Measurements from ENCODE around the gene HOXA9. TPM values are rescaled to one million over a fixed set of nuclear protein-coding genes. Genes with fewer than 3 reads are reported as not detected.

HOXA9 gene
- polyA plus RNA-seq, 1 of the 3 experiments (the other 2 are of a cell fraction) = not detected

- H3K36me3 ChIP-seq (replicated peaks in 1 of 2; ENCODE audit: control insufficient read depth in 1 of 2, insufficient read depth in 2 of 2, low read length in 1 of 2) = no peaks in the 10 kb centered on the region
- H4K20me1 ChIP-seq (ENCODE audit: insufficient read depth) = no peaks in the 10 kb centered on the region
- H3K4me3 ChIP-seq (ENCODE audit: low read depth in 2 of 2, low read length in 1 of 2) = no peak overlapping the region
- peaks cover 94% of the 10 kb centered on the region for H3K27me3 ChIP-seq (ENCODE audit: insufficient read depth)
- ChIA-PET POLR2A (no interaction called here), CTCF (interaction anchor here (1.1 kb wide), 1 partner anchor 35 kb away, joined by 3 read pairs; no protein-coding TSS in a partner anchor)
- TF ChIP-seq EZH2phosphoT487 (IDR thresholded peaks at IDR 0.05; ENCODE audit: borderline replicate concordance, low read depth) = peak; percentile 89; the same call in 1 of the 2 replicates
- no peak for TF ChIP-seq TEAD4 (IDR thresholded peaks at IDR 0.05; ENCODE audit: borderline replicate concordance, insufficient read depth)
- no peaks in the 10 kb centered on the region for H3K9me3 ChIP-seq
- no peaks in the 10 kb centered on the region for H3K79me2 ChIP-seq (ENCODE audit: insufficient read depth)
- no peaks in the 10 kb centered on the region; a peak in 1 of 4 replicates for H3K4me1 ChIP-seq (ENCODE audit: control insufficient read depth in 1 of 2, insufficient read depth in 2 of 2, low read depth in 1 of 2, low read length in 1 of 2)
- H2AFZ ChIP-seq (ENCODE audit: low read depth) = no peak overlapping the region
- no peak overlapping the region for H3K9ac ChIP-seq
- 3% methylated on average over 21 of the region's 57 CpGs for WGBS (ENCODE audit: low lambda C conversion rate)
- no peaks in the 10 kb centered on the region for H3K9me2 ChIP-seq
- no peak overlapping the region for H3K4me2 ChIP-seq
- DNase-seq = peak; percentile 56
- no peak overlapping the region for H3K27ac ChIP-seq (ENCODE audit: low read depth in 2 of 2, low read length in 1 of 2)
- H3F3A ChIP-seq (replicated peaks; ENCODE audit: insufficient read depth) = peaks cover 5% of the 10 kb centered on the region
These were observed 52.1 kb downstream of the HOXA9 start for GRCh38 chr7:27112955-27113949.

Small RNA genes lying within 50 kb of the gene (small RNA-seq; reads per million reads assigned to genes)
- 0 reads per million in 7 experiments for gene AC004080.5
- gene RF02140 = 0 reads per million in 7 experiments
- gene RF02141 = 0 reads per million in 7 experiments

Other genes starting within 250 kb of the HOXA9 start
- gene HOXA1, start 69.5 kb downstream of the HOXA9 start, polyA plus RNA-seq (2012; rRNA removed) = not detected in 2 replicates
- gene HOXA2, start 62.9 kb downstream of the HOXA9 start, polyA plus RNA-seq (2012; rRNA removed) = not detected in 2 replicates
- not detected in 2 replicates for gene HOXA4, start 34.8 kb downstream of the HOXA9 start, polyA plus RNA-seq (2012; rRNA removed)
- gene HOXA5, start 21.9 kb downstream of the HOXA9 start, polyA plus RNA-seq (2012; rRNA removed) = not detected in 2 replicates
- gene HOXA6, start 17.8 kb downstream of the HOXA9 start, polyA plus RNA-seq (2012; rRNA removed) = not detected in 2 replicates
- gene HOXA3, start 13.0 kb downstream of the HOXA9 start, polyA plus RNA-seq (2012; rRNA removed) = 0.15 TPM in 1 of 2 replicates, not detected in the other
- gene HOXA7, start 8.9 kb downstream of the HOXA9 start, polyA plus RNA-seq (2012; rRNA removed) = not detected in 2 replicates
- not detected in 2 replicates for gene HOXA10, start 8.8 kb upstream of the HOXA9 start, polyA plus RNA-seq (2012; rRNA removed)
- not detected in 2 replicates for gene HOXA11, start 19.7 kb upstream of the HOXA9 start, polyA plus RNA-seq (2012; rRNA removed)
- not detected in 2 replicates for gene HOXA13, start 34.6 kb upstream of the HOXA9 start, polyA plus RNA-seq (2012; rRNA removed)
- gene EVX1, start 77.3 kb upstream of the HOXA9 start, polyA plus RNA-seq (2012; rRNA removed) = not detected in 2 replicates